Gastrocnemius medialis (tissue), 4 donors: ENCODE results near the gene OXT. TPM values are rescaled to one million over a fixed set of nuclear protein-coding genes. Genes with fewer than 3 reads are reported as not detected.
A peak's percentile ranks its signal among the peaks of the same experiment; 100 is the strongest.
"Not testable (repeated sequence)": the region's sequence is repeated elsewhere in the genome, so short reads cannot be mapped to it uniquely, and the experiment has no call there.

Source experiments
- ATAC-seq, 2 donors: fragments of 150-250 bp; one replicate each; pipeline ENCODE4 v1.9.1; 2016
- DNase-seq, 2 donors: peaks; one replicate each; pipeline ENCODE4 v3.0.0-alpha.2; 2019
- H3K27ac ChIP-seq, 4 donors: fragments of 200-600 bp; sonication (generic); 1 replicate in 1 of 4; 2 replicates in 3 of 4; pipeline ENCODE4 v1.5.1; 2016 to 2018; ENCODE audit warnings: mild to moderate bottlenecking in 2 of 4, moderate library complexity in 1 of 4
- H3K27me3 ChIP-seq, 3 donors: fragments of 200-600 bp; sonication (generic) in 2 of 3; 1 replicate in 1 of 3; 2 replicates in 2 of 3; pipeline versions ENCODE4 v1.5.1 to v1.6.0; 2016 to 2019; ENCODE audit warnings: mild to moderate bottlenecking in 1 of 3, moderate library complexity in 1 of 3
- H3K36me3 ChIP-seq, 2 donors: fragments of 200-600 bp; sonication (generic) in 1 of 2; one replicate each; pipeline ENCODE4 v1.5.1; 2017 to 2018
- H3K4me1 ChIP-seq, 2 donors: fragments of 200-600 bp; sonication (generic) in 1 of 2; one replicate each; pipeline ENCODE4 v1.5.1; 2016 to 2017; ENCODE audit warnings: mild to moderate bottlenecking in 2 of 2
- H3K4me3 ChIP-seq, 4 donors: fragments of 200-600 bp; sonication (generic) in 3 of 4; 1 replicate in 1 of 4; 2 replicates in 3 of 4; pipeline ENCODE4 v1.5.1; 2016 to 2019; ENCODE audit warnings: mild to moderate bottlenecking in 2 of 4
- H3K9me3 ChIP-seq, 3 donors: fragments of 200-600 bp; sonication (generic) in 2 of 3; 1 replicate in 1 of 3; 2 replicates in 2 of 3; pipeline ENCODE4 v1.5.1; 2016 to 2019
- POLR2A ChIP-seq, 2 donors: fragments of 450-650 bp; IDR thresholded peaks; one replicate each; pipeline ENCODE4 v1.6.1; 2017; ENCODE audit warnings: antibody characterized with exemption in 2 of 2, mild to moderate bottlenecking in 2 of 2, moderate library complexity in 2 of 2
- in situ Hi-C, 4 donors: fragments of 200-750 bp; cut with MboI; loops; one replicate each; pipeline versions ENCODE4 v1.15.0 to v1.8.0; 2017; ENCODE audit warnings: low sequenced_read_pairs in 4 of 4
- intact Hi-C: fragments of 100-400 bp; cut with DNase I; formaldehyde crosslinking; loops from one replicate; pipeline ENCODE4 v1.15.1; 2023; ENCODE audit warnings: low total_unique reads
- total RNA-seq, 4 donors: library from RNA; depleted of rRNA; stranded (reverse); fragments of >200 nt; gene quantifications; one replicate each; pipeline versions ENCODE4 v1.1.0 to v1.2.3, GENCODE V29; 2016
- TF ChIP-seq, protein P1 (sequence below), 5 experiments: fragments of 450-650 bp in 3 of 5; fragments of 200-600 bp in 2 of 5; sonication (generic) in 2 of 5; IDR thresholded peaks in 4 of 5; conservative IDR thresholded peaks in 1 of 5; 1 replicate in 4 of 5; 2 replicates in 1 of 5; pipeline ENCODE4 v1.5.1; 2016 to 2019; ENCODE audit warnings: antibody characterized with exemption in 5 of 5, mild to moderate bottlenecking in 3 of 5, moderate library complexity in 3 of 5

The OXT gene
- 1 to 10 TPM in 1 of 4 donors, not detected in 3; 2.2 TPM for total RNA-seq

DNA sequence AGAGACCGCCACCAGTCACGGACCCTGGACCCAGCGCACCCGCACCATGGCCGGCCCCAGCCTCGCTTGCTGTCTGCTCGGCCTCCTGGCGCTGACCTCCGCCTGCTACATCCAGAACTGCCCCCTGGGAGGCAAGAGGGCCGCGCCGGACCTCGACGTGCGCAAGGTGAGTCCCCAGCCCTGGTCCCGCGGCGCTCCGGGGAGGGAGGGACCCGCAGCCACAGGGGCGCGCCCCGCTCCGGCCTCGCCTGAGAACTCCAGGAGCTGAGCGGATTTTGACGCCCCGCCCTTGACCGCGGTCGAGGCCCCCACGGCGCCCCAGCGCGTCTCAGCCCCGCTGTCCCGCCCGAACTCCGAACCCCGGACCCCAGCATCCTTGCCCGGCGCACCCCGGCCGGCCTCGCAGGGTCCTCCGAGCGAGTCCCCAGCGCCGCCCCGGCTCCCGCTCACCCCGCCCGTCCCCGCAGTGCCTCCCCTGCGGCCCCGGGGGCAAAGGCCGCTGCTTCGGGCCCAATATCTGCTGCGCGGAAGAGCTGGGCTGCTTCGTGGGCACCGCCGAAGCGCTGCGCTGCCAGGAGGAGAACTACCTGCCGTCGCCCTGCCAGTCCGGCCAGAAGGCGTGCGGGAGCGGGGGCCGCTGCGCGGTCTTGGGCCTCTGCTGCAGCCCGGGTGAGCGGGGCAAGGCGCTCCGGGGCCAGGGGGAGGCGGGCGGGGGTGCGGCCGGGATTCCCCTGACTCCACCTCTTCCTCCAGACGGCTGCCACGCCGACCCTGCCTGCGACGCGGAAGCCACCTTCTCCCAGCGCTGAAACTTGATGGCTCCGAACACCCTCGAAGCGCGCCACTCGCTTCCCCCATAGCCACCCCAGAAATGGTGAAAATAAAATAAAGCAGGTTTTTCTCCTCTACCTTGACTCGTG lies at the start of gene OXT:
OXT (plus strand) TSS at position 11 of the 920 bp plus-strand sequence; CDS start at position 47, 36 bp downstream.
- Histone ChIP-seq H3K9me3 (no peaks in the 10 kb centered on the region), H3K36me3 (no peaks in the 10 kb centered on the region), H3K4me1 (no peaks in the 10 kb centered on the region), H3K27me3 (peaks cover 13 to 24% (median 19%) of the 10 kb centered on the region in 3 donors), H3K27ac (no peak within 1 kb of the TSS), H3K4me3 (peak within 1 kb of the TSS; percentile 36 to 56 (median 50))
- intact Hi-C loops: no loop called here
- in situ Hi-C loops: loop anchor here in 2 of 4 donors (25.0 kb wide), 2 partner anchors 115 to 240 kb away; no protein-coding TSS in a partner anchor
- TF ChIP-seq POLR2A (IDR thresholded peaks at IDR 0.05): no peak
- ATAC-seq: peak in 1 of 2 donors; percentile 21
- no peak for DNase-seq

DNA sequence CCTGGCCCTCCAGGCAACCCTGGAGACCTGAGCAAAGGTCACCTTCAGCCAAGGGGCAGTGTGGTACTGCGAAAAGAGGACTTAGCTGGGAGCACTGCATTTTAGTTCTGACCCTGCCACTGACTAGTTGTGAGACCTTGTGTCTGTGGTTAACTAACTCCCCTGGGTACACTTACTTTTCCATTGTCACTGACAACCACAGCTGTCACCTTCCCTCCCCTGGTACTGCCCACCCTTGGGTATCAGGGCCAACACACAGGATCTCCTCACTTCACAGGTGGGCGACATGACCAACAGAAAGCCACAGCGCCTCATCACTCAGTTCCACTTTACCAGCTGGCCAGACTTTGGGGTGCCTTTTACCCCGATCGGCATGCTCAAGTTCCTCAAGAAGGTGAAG lies 49.6 kb upstream of the OXT start:
- H3K36me3 ChIP-seq: peaks cover 0 to 66% of the 10 kb centered on the region in 2 donors
- H3K27ac ChIP-seq: no peak overlapping the region
- H3K9me3 ChIP-seq: no peaks in the 10 kb centered on the region
- intact Hi-C loops: no loop called here
- TF ChIP-seq POLR2A (IDR thresholded peaks at IDR 0.05): no peak
- TF ChIP-seq, protein P1, sequence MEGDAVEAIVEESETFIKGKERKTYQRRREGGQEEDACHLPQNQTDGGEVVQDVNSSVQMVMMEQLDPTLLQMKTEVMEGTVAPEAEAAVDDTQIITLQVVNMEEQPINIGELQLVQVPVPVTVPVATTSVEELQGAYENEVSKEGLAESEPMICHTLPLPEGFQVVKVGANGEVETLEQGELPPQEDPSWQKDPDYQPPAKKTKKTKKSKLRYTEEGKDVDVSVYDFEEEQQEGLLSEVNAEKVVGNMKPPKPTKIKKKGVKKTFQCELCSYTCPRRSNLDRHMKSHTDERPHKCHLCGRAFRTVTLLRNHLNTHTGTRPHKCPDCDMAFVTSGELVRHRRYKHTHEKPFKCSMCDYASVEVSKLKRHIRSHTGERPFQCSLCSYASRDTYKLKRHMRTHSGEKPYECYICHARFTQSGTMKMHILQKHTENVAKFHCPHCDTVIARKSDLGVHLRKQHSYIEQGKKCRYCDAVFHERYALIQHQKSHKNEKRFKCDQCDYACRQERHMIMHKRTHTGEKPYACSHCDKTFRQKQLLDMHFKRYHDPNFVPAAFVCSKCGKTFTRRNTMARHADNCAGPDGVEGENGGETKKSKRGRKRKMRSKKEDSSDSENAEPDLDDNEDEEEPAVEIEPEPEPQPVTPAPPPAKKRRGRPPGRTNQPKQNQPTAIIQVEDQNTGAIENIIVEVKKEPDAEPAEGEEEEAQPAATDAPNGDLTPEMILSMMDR (IDR thresholded peaks at IDR 0.05 in 4 of 5, conservative IDR thresholded peaks at IDR 0.05 in 1 of 5): no peak
- in situ Hi-C loops: loop anchor here in 1 of 4 donors (25.0 kb wide), 1 partner anchor 309 kb away; no protein-coding TSS in a partner anchor
- no peak for ATAC-seq
- DNase-seq: no peak
- no peaks in the 10 kb centered on the region for H3K27me3 ChIP-seq
- H3K4me1 ChIP-seq: no peaks in the 10 kb centered on the region
- no peak overlapping the region for H3K4me3 ChIP-seq

DNA sequence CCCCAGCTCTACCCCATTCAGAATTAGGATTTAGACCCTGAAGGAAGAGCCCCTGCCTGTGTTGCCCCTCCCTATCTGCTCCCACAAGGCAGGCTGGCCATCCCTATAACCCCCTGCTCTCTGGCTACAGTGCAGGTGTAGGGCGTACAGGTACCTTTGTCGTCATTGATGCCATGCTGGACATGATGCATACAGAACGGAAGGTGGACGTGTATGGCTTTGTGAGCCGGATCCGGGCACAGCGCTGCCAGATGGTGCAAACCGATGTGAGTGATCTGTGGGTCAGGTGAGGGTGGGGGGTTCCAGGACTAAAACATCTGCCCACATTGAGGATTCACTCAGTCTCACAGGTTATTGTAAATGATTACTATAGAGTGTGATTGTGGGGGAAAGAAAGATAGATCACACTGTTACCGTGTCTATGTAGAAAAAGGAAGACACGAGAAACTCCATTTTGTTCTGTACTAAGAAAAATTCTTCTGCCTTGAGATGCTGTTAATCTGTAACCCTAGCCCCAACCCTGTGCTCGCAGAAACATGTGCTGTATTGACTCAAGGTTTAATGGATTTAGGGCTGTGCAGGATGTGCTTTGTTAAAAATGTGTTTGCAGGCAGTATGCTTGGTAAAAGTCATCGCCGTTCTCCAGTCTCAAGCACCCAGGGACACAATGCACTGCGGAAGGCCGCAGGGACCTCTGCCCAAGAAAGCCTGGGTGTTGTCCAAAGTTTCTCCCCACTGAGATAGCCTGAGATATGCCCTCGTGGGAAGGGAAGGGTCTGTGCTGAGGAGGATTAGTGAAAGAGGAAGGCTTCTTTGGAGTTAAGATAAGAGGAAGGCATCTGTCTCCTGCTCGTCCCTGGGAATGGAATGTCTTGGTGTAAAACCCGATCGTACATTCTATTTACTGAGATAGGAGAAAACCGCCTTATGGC lies 48.6 kb upstream of the OXT start:
- in situ Hi-C loops: loop anchor here in 1 of 4 donors (25.0 kb wide), 1 partner anchor 311 kb away; no protein-coding TSS in a partner anchor
- DNase-seq, ATAC-seq, H3K27me3 ChIP-seq, H3K27ac ChIP-seq, H3K9me3 ChIP-seq, H3K4me3 ChIP-seq, H3K4me1 ChIP-seq, intact Hi-C loops: not testable (repeated sequence)
- peaks cover 0 to 66% of the 10 kb centered on the region in 2 donors for H3K36me3 ChIP-seq

DNA sequence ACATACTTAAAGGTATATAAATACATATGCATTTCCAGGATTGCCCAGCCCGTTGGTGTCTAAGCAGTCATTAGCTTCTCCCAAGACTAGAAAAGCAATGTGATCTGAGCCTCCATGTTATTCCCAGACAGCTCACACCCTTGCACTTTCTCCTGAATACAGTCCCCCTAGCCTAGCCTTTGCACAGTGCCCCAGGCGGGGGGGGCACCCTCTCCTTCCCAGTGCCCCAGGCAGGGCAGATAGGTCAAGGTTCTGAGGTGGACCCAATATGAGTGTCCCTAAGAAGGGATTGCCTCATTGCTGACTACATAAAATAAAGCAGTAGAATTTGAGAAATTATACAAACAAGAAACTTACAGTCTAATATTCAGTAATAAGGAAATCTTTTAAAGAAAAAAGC lies 43.4 kb upstream of the OXT start:
- no peak for TF ChIP-seq POLR2A (IDR thresholded peaks at IDR 0.05)
- TF ChIP-seq, protein P1 (IDR thresholded peaks at IDR 0.05 in 4 of 5, conservative IDR thresholded peaks at IDR 0.05 in 1 of 5): no peak
- DNase-seq (no peak), ATAC-seq (no peak)
- in situ Hi-C loops: no loop called here
- Histone ChIP-seq H3K4me3 (no peak overlapping the region), H3K27me3 (no peaks in the 10 kb centered on the region), H3K9me3 (no peaks in the 10 kb centered on the region), H3K27ac (no peak overlapping the region), H3K36me3 (peaks cover 0 to 61% of the 10 kb centered on the region in 2 donors), H3K4me1 (peaks cover 0 to 2% of the 10 kb centered on the region in 2 donors)
- intact Hi-C loops: no loop called here

DNA sequence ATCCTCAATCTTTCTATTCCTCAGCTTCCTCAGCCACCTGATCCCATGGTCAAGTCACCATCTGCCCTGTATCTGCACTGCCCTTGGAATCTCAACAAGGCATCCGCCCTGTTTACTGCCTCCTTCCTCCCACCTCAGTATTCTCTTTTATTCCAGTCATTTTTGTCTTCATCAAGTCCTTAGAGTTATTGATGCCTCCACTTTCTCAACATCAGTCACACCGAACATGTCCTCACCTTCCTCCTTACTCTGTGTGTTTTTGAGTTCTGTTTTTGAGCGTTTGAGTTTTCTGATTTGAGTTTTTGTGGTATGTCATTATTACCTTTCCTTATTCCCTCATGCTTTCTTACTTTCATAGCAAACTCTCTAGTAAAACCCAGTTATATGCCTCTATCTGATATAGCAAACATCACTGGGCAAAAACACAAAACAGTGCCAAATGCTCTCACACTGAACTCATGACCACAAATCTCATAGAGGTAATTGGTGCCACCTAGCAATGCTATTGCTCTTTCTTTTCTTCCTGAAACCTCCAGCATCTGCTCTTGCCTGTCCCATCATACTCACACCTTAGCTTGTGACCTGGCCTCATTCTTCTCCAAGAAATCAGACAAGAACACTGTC lies 39.8 kb upstream of the OXT start:
- no peak for ATAC-seq
- H3K9me3 ChIP-seq: no peaks in the 10 kb centered on the region
- no peak overlapping the region for H3K27ac ChIP-seq
- intact Hi-C loops: no loop called here
- no peak overlapping the region for H3K4me3 ChIP-seq
- H3K4me1 ChIP-seq: peaks cover 0 to 3% of the 10 kb centered on the region in 2 donors
- no peaks in the 10 kb centered on the region for H3K27me3 ChIP-seq
- no peak for DNase-seq
- peaks cover 0 to 57% of the 10 kb centered on the region in 2 donors for H3K36me3 ChIP-seq
- TF ChIP-seq, protein P1 (IDR thresholded peaks at IDR 0.05 in 4 of 5, conservative IDR thresholded peaks at IDR 0.05 in 1 of 5): no peak
- no peak for TF ChIP-seq POLR2A (IDR thresholded peaks at IDR 0.05)
- in situ Hi-C loops: no loop called here
